OCI-LY3 (cell line): Measurements from ENCODE around the gene H1-8.
"Not testable (repeated sequence)": the region's sequence is repeated elsewhere in the genome, so short reads cannot be mapped to it uniquely, and the experiment has no call there.

Experiments used
- H2AFZ ChIP-seq: fragments of 200-600, 300-600 bp; shearing (Covaris generic); 2 replicates; pipeline ENCODE4 v1.6.0; 2014; ENCODE audit warnings: antibody characterized with exemption, low read depth, low read length
- H3K27ac ChIP-seq: fragments of 200-600, 300-600 bp; sonication (generic); 2 replicates; pipeline ENCODE4 v1.5.1; 2014; ENCODE audit warnings: mild to moderate bottlenecking, low read length, moderate library complexity, mixed read lengths
- H3K27me3 ChIP-seq: fragments of 200-600, 300-600 bp; sonication (generic); 2 replicates; pipeline ENCODE4 v1.6.1; 2014; ENCODE audit warnings: low read depth, low read length, mixed read lengths
- H3K36me3 ChIP-seq: fragments of 200-600, 300-600 bp; sonication (generic); replicated peaks from 2 replicates; pipeline ENCODE3; 2014; ENCODE audit warnings: low read depth, low read length, mixed read lengths
- H3K4me1 ChIP-seq: fragments of 300-600, 200-600 bp; sonication (generic); 2 replicates; pipeline ENCODE4 v1.6.1; 2014; ENCODE audit warnings: low read length, mixed read lengths
- H3K4me2 ChIP-seq: fragments of 200-600, 300-600 bp; sonication (generic); 2 replicates; pipeline ENCODE4 v1.6.1; 2014; ENCODE audit warnings: low read length, mixed read lengths
- H3K4me3 ChIP-seq: fragments of 300-600, 200-600 bp; sonication (generic); 2 replicates; pipeline ENCODE4 v1.5.1; 2014; ENCODE audit warnings: antibody characterized with exemption, mild to moderate bottlenecking, low read length, moderate library complexity
- H3K79me2 ChIP-seq: fragments of 300-600, 200-600 bp; shearing (Covaris generic); 2 replicates; pipeline ENCODE4 v1.6.1; 2014; ENCODE audit warnings: mild to moderate bottlenecking, low read length, mixed read lengths
- H3K9ac ChIP-seq: fragments of 300-600, 200-600 bp; shearing (Covaris generic); 2 replicates; pipeline ENCODE4 v1.6.0; 2014; ENCODE audit warnings: mild to moderate bottlenecking, low read length, moderate library complexity
- H3K9me3 ChIP-seq: fragments of 200-600, 300-600 bp; shearing (Covaris generic); 2 replicates; pipeline ENCODE4 v1.6.1; 2014; ENCODE audit warnings: low read length, mixed read lengths; ENCODE audit not compliant: insufficient read depth
- H4K20me1 ChIP-seq: fragments of 200-600, 300-600 bp; sonication (generic); 2 replicates; pipeline ENCODE4 v1.6.1; 2016; ENCODE audit warnings: low read length, mixed read lengths; ENCODE audit not compliant: insufficient read depth
- EZH2phosphoT487 ChIP-seq: fragments of 200-600 bp; shearing (Covaris generic); IDR thresholded peaks from 2 replicates; pipeline ENCODE4 v1.6.1; 2018; ENCODE audit warnings: antibody characterized with exemption, mixed run types, low read depth
- TF ChIP-seq, protein P1 (sequence below): fragments of 200-600, 300-600 bp; sonication (generic); IDR thresholded peaks from 2 replicates; pipeline ENCODE4 v1.5.1; 2014; ENCODE audit warnings: antibody characterized with exemption, low read length, low read depth

H1-8 gene, protein sequence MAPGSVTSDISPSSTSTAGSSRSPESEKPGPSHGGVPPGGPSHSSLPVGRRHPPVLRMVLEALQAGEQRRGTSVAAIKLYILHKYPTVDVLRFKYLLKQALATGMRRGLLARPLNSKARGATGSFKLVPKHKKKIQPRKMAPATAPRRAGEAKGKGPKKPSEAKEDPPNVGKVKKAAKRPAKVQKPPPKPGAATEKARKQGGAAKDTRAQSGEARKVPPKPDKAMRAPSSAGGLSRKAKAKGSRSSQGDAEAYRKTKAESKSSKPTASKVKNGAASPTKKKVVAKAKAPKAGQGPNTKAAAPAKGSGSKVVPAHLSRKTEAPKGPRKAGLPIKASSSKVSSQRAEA

DNA sequence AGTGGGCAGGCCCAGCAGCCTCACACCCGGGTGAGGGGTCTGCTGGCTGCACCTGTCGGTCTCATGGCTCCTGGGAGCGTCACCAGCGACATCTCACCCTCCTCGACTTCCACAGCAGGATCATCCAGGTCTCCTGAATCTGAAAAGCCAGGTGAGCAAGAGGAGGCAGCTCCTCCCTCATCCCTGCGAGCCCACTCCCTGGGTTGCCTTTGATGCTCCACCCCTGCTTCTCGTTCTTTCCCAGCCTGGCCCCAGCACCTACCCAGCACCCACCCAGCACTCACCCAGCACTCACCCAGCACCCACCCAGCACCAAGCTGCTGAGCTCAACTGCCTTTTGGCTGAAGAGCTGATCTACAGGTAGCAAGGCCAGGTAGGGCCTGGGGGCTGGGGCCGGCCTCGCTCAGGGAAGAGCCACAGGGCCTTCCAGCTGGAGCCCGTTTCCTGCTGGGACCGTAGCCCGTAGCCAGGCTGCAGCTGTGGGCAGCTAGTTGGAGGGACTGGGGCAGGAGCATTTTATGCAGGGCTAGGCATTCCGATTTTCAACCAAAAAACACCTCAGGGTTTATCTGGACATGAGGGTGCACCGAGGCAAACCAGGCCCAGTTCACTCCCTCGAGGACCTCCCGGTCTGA is at the start of gene H1-8:
TSS of gene H1-8 (plus strand) at position 20 of the 635 bp plus-strand sequence. CDS start at position 64, 44 bp downstream.
- no peaks in the 10 kb centered on the region for H3K79me2 ChIP-seq
- no peaks in the 10 kb centered on the region for H3K9me3 ChIP-seq
- no peaks in the 10 kb centered on the region for H3K27me3 ChIP-seq
- TF ChIP-seq, protein P1, sequence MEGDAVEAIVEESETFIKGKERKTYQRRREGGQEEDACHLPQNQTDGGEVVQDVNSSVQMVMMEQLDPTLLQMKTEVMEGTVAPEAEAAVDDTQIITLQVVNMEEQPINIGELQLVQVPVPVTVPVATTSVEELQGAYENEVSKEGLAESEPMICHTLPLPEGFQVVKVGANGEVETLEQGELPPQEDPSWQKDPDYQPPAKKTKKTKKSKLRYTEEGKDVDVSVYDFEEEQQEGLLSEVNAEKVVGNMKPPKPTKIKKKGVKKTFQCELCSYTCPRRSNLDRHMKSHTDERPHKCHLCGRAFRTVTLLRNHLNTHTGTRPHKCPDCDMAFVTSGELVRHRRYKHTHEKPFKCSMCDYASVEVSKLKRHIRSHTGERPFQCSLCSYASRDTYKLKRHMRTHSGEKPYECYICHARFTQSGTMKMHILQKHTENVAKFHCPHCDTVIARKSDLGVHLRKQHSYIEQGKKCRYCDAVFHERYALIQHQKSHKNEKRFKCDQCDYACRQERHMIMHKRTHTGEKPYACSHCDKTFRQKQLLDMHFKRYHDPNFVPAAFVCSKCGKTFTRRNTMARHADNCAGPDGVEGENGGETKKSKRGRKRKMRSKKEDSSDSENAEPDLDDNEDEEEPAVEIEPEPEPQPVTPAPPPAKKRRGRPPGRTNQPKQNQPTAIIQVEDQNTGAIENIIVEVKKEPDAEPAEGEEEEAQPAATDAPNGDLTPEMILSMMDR, result no peak
- TF ChIP-seq EZH2phosphoT487, result no peak
- no peaks in the 10 kb centered on the region for H4K20me1 ChIP-seq
- no peak within 1 kb of the TSS for H3K27ac ChIP-seq
- no peak within 1 kb of the TSS for H3K9ac ChIP-seq
- H3K4me3 ChIP-seq, result no peak within 1 kb of the TSS
- H2AFZ ChIP-seq, result no peak within 1 kb of the TSS
- H3K4me2 ChIP-seq, result no peak within 1 kb of the TSS
- no peaks in the 10 kb centered on the region for H3K36me3 ChIP-seq
- H3K4me1 ChIP-seq, result no peaks in the 10 kb centered on the region

DNA sequence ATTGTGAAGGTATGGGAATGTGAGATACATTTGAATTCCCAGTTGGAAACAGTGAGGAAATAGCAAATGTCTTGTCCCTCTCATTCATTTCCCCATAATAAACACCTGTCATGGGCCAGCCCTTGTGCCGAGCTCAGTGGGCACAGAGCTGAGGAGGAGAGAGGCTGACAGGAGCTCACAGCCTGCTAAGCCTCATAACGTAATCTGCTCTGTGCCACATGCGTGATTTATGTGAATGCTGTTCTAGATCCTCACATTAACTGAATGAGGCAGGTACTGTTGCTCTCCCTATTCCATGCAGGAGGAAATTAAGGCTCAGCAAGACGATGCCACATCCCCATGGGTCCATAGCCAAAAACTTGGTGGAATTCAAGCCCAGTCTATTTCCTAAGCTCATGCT is 49.8 kb upstream of the H1-8 start:
- no peaks in the 10 kb centered on the region for H3K9me3 ChIP-seq
- H3K4me2 ChIP-seq, result no peak overlapping the region
- no peak overlapping the region for H3K4me3 ChIP-seq
- no peak overlapping the region for H2AFZ ChIP-seq
- H3K27me3 ChIP-seq, result no peaks in the 10 kb centered on the region
- peaks cover 8% of the 10 kb centered on the region for H3K4me1 ChIP-seq
- no peaks in the 10 kb centered on the region for H3K79me2 ChIP-seq
- TF ChIP-seq, protein P1, result no peak
- no peak for TF ChIP-seq EZH2phosphoT487
- no peaks in the 10 kb centered on the region for H3K36me3 ChIP-seq
- no peak overlapping the region for H3K27ac ChIP-seq
- no peaks in the 10 kb centered on the region for H4K20me1 ChIP-seq
- H3K9ac ChIP-seq, result no peak overlapping the region

DNA sequence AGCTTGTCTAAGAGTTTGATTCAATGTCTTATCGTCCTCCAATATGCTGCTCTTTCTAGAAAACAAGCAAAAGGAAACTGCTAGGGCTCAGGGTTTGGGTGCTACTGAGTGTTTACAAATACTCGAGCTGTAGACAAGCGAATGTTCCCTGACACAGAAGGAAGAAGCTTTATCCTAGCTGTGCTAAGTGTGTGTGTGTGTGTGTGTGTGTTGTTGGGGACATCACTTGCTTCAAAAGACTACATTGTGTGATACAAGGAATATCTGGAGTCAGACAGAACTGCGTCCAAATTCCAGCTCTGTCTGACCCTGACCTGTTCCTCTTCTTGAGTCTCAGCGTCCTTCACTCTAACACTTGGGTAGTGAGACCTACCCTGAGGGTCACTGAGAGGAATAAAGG is 48.5 kb upstream of the H1-8 start:
- H3K36me3 ChIP-seq, H3K27me3 ChIP-seq, H2AFZ ChIP-seq, H3K9ac ChIP-seq, H3K4me1 ChIP-seq, H3K9me3 ChIP-seq, H3K27ac ChIP-seq, H3K4me2 ChIP-seq, H3K79me2 ChIP-seq, H4K20me1 ChIP-seq, H3K4me3 ChIP-seq: not testable (repeated sequence)

DNA sequence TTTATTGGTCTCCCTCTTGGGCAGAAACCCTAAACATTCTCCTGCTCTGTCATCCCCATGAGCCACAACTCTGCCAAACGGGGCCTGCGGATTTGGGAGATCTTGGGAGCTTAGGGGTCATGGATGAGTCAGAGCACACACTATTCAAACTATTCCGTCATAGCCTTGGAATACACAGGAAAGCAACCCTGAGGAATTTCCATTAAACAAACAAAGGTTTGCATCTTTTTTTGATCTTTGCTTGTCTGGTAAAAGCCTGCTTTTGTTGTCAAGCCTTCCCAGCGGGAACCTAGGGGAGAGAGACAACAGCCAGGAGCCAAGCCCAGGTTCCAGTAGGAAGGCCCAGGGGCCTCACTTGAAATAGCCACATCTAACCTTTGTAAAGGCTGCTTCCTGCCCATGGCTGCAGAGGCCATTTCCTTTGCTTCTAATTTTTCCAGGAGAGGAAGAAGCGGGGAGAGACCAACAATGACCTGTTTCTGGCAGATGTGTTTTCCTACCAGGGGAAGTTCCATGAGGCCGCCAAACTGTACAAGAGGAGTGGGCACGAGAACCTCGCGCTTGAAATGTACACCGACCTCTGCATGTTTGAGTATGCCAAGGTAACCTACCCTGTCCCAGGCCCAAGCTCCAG is 47.9 kb upstream of the H1-8 start:
- not testable (repeated sequence) for H3K4me1 ChIP-seq, H3K36me3 ChIP-seq, H4K20me1 ChIP-seq, H3K27ac ChIP-seq, H3K4me3 ChIP-seq, H3K27me3 ChIP-seq, H3K9me3 ChIP-seq, H3K4me2 ChIP-seq, H3K9ac ChIP-seq, H2AFZ ChIP-seq, H3K79me2 ChIP-seq

DNA sequence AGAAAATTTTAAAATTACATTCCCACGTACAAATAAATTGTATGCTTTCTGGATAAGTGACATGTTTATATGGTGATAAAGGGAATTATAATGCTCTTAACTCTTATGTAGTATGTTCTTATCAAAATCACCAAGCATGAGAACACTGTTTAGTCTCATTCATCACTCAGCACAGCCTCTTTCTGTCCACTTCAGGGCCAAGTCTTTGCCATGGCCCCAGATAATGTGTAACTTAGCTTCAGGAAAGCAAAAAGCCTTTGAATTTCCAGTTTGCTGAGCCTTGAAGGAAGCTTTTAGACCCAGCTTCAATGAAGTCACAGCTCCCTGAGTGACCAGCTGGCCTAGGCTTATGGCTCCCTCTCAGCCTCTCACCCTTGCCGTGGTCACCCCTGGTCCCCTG is 45.1 kb upstream of the H1-8 start:
- H3K27me3 ChIP-seq, H3K36me3 ChIP-seq, H2AFZ ChIP-seq, H3K9ac ChIP-seq, H3K79me2 ChIP-seq, H3K27ac ChIP-seq, H3K9me3 ChIP-seq, H3K4me1 ChIP-seq, H4K20me1 ChIP-seq, H3K4me2 ChIP-seq, H3K4me3 ChIP-seq: not testable (repeated sequence)

DNA sequence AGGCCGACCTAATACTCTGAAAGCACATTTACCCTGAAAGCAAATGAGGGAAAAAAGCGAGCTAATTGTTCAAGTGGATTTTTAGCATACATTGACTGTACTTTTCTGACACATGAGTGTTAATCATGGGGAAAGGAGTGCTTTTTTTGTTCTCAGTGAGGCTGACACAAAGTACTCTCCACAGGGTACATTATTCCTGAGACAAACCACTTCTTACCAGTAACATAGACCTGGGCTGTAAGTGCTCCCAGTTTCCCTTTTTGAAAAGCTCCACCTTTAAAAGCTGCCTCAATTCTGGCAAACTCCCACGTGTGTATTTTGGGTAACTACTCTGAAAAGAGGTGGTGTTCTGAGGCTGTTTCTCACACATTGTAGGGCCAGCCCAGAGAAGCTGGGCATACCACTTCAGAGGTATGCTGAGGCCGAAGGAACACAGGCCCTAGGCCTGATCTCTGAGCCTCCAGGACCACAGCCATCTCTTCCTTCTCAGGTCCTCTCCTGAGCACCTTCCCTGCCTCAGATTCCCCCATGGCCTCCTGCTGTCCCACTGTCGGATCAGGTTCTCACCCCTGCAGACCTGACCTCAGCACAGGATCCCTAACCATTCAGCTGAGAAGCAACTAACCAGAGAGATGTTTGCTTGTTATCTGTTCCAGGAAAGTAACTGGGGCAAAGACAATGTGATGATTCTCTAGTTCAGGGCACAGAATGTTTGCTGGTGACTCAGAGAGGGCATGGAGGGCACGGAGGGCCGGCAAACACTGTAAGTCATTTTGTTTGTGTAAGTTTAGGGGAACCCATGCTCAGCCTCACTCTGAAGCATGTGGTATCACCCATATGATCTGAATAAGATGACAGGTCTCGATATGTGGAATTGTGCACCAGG is 44.1 kb upstream of the H1-8 start:
- H3K4me3 ChIP-seq, H3K36me3 ChIP-seq, H3K27me3 ChIP-seq, H2AFZ ChIP-seq, H3K4me2 ChIP-seq, H3K27ac ChIP-seq, H3K79me2 ChIP-seq, H3K9ac ChIP-seq, H3K9me3 ChIP-seq, H4K20me1 ChIP-seq, H3K4me1 ChIP-seq: not testable (repeated sequence)

DNA sequence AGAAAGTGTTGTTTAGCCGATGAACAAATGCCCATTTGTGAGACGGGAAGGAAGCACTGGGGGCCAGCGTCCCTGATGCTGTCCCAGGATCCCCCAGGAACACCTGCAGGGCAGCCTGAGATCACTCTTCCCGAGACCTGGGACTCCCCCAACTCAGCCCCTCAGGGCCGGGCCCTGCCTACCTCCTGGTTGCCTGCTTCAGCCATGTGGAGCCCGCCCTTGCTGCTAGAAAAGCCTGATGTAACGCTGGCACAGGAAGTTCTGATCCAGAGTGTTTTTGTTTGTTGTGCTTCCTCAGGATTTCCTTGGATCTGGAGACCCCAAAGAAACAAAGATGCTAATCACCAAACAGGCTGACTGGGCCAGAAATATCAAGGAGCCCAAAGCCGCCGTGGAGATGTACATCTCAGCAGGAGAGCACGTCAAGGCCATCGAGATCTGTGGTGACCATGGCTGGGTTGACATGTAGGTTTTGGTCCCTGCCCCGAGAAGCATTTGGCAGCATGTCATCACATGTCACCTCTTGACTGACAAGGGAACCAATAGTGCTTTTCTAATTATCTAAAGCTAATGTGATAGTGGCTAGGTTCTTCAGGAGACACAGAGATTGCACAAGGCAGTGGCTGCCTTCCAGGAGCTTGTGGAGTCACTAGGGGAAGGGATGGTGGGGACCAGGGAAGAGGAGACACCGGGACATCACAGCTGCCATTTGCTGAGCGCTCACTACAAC is 43.2 kb upstream of the H1-8 start:
- H4K20me1 ChIP-seq, H3K9me3 ChIP-seq, H3K79me2 ChIP-seq, H3K4me2 ChIP-seq, H3K4me1 ChIP-seq, H3K36me3 ChIP-seq, H3K27ac ChIP-seq, H2AFZ ChIP-seq, H3K9ac ChIP-seq, H3K4me3 ChIP-seq, H3K27me3 ChIP-seq: not testable (repeated sequence)
